Sigmoid colon (tissue), 4 donors: Measurements from ENCODE around the gene RUNX2.

Source experiments
- CTCF ChIP-seq, 4 experiments: fragments of 450-650 bp in 3 of 4; fragments of 200-600 bp in 1 of 4; IDR thresholded peaks; one replicate each; pipeline ENCODE4 v1.5.1; 2016 to 2019; ENCODE audit warnings: antibody characterized with exemption in 4 of 4, mild to moderate bottlenecking in 3 of 4, moderate library complexity in 2 of 4
- EP300 ChIP-seq, 4 donors: sonication (generic); formaldehyde crosslinking; IDR thresholded peaks; one replicate each; pipeline ENCODE4 v1.6.1; 2017; ENCODE audit warnings: antibody characterized with exemption in 4 of 4

DNA sequence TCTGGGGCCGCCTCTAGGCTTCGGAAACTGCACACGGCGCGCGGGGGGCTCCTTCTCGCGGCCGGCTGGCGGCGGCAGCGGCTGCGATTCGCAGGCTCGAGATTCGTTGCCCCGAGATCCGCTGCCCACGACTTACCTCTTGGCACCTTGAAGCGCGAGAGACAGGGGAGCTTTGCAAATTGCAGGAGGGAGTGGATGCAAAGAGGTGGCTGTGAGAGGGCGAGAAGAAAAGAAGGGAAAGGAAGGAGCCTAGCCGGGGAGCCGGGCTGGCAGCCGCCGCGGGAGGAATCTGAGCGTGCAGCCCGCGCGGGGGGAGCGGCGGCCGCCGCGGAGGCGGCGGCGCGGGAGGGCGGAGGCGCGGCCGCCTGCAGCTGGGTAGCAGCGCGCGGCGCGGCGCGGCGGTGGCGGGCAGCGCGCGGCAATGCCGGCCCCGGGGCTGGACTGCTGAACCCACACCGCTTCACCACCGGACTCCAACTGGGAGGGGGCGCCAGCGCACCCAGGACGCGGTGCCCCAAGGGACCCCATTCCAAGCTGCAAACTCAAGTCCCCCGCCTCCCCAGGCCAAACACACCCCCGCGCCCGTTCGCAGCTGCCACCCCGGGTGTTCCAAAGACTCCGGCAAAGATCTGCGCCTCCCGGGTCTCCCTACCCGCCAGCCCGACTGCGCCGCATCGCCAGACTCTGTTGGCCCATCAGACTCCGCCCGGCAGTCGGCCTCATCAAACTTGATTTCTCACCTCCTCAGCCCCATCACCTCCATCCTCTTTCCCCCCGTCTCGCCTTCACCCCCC lies 93.8 kb downstream of the RUNX2 start:
- peak in 1 of 4 experiments; percentile 37 for TF ChIP-seq CTCF (IDR thresholded peaks at IDR 0.05)
- TF ChIP-seq EP300 (IDR thresholded peaks at IDR 0.05), result no peak
